HEK293 (cell line): ENCODE data around the gene C16orf74.

Experiments used
- CTCF ChIA-PET: fragments of 350-600 bp; formaldehyde crosslinking; extraction: SDS; loops from one replicate; lab custom pipeline; 2021; ENCODE audit warnings: antibody characterized with exemption; lab: Yijun Ruan, JAX
- POLR2A ChIA-PET: fragments of 300-600 bp; formaldehyde crosslinking; extraction: SDS; loops from one replicate; lab custom pipeline; 2020; ENCODE audit warnings: antibody characterized with exemption, inconsistent platforms; lab: Yijun Ruan, JAX
- H3K27ac ChIP-seq: fragments of 200-500 bp; sonication (Bioruptor generic); 2 replicates; pipeline ENCODE4 v1.5.1; 2014; ENCODE audit warnings: low read depth, low read length, control low read depth, inconsistent platforms; ENCODE audit errors: extremely low read depth
- H3K36me3 ChIP-seq, 2 experiments: fragments of 200-500 bp in 1 of 2; sonication (Bioruptor generic) in 1 of 2; 1 replicate in 1 of 2; 2 replicates in 1 of 2; pipeline ENCODE4 v1.5.1; 2014 to 2017; ENCODE audit warnings: inconsistent platforms in 2 of 2, low read length in 2 of 2; ENCODE audit not compliant: control insufficient read depth in 2 of 2, insufficient read depth in 1 of 2
- H3K4me1 ChIP-seq: fragments of 200-500 bp; sonication (Bioruptor generic); 2 replicates; pipeline ENCODE4 v1.5.1; 2014; ENCODE audit warnings: mild to moderate bottlenecking, low read length, inconsistent platforms; ENCODE audit not compliant: control insufficient read depth, insufficient read depth
- H3K4me3 ChIP-seq: 2 replicates; pipeline ENCODE4 v1.5.1; 2011; ENCODE audit warnings: low read depth, mild to moderate bottlenecking, control low read depth, low read length, moderate library complexity
- H3K9me3 ChIP-seq: fragments of 200-500 bp; sonication (Bioruptor generic); 2 replicates; pipeline ENCODE4 v1.5.1; 2014; ENCODE audit warnings: low read depth, low read length, inconsistent platforms; ENCODE audit not compliant: control insufficient read depth, insufficient read depth
- EGR2 ChIP-seq: fragments of 450-650 bp; formaldehyde crosslinking; IDR thresholded peaks from 2 replicates; pipeline ENCODE4 v1.5.1; 2016; ENCODE audit warnings: low read depth, missing biosample characterization, missing genetic modification characterization
- IKZF3 ChIP-seq: fragments of 450-650 bp; IDR thresholded peaks from 2 replicates; pipeline ENCODE4 v1.5.0; 2018; ENCODE audit warnings: missing biosample characterization, mild to moderate bottlenecking, missing genetic modification characterization, moderate library complexity
- PRDM1 ChIP-seq: fragments of 450-650 bp; formaldehyde crosslinking; IDR thresholded peaks from 2 replicates; pipeline ENCODE4; 2016; ENCODE audit warnings: missing biosample characterization, missing genetic modification characterization
- RBAK ChIP-seq: fragments of 450-650 bp; formaldehyde crosslinking; IDR thresholded peaks from 2 replicates; pipeline ENCODE4 v1.5.1; 2016; ENCODE audit warnings: missing biosample characterization, missing genetic modification characterization
- ZFP41 ChIP-seq: fragments of 450-650 bp; formaldehyde crosslinking; IDR thresholded peaks from 2 replicates; pipeline ENCODE4 v1.5.1; 2016; ENCODE audit warnings: missing biosample characterization, missing genetic modification characterization, borderline replicate concordance
- ZNF140 ChIP-seq: fragments of 450-650 bp; formaldehyde crosslinking; IDR thresholded peaks from 2 replicates; pipeline ENCODE4 v1.5.1; 2016; ENCODE audit warnings: missing biosample characterization, missing genetic modification characterization
- ZNF24 ChIP-seq: fragments of 450-650 bp; formaldehyde crosslinking; IDR thresholded peaks from 2 replicates; pipeline ENCODE4 v1.5.1; 2016; ENCODE audit warnings: missing biosample characterization, missing genetic modification characterization
- ZNF555 ChIP-seq: fragments of 450-650 bp; formaldehyde crosslinking; conservative IDR thresholded peaks from 2 replicates; pipeline ENCODE4 v1.5.1; 2017; ENCODE audit warnings: missing biosample characterization, mild to moderate bottlenecking, missing genetic modification characterization, inconsistent platforms
- ZNF768 ChIP-seq: fragments of 450-650 bp; formaldehyde crosslinking; IDR thresholded peaks from 2 replicates; pipeline ENCODE4 v1.5.1; 2018; ENCODE audit warnings: missing biosample characterization, mild to moderate bottlenecking, missing genetic modification characterization
- ZNF792 ChIP-seq: fragments of 450-650 bp; formaldehyde crosslinking; IDR thresholded peaks from 2 replicates; pipeline ENCODE4 v1.5.1; 2016; ENCODE audit warnings: missing biosample characterization, missing genetic modification characterization
- ZSCAN23 ChIP-seq: fragments of 450-650 bp; formaldehyde crosslinking; IDR thresholded peaks from 2 replicates; pipeline ENCODE4 v1.5.1; 2016; ENCODE audit warnings: missing biosample characterization, missing genetic modification characterization
- TF ChIP-seq, protein P1 (sequence below): IDR thresholded peaks from 2 replicates; pipeline ENCODE4 v1.6.1; 2011; ENCODE audit warnings: mild to moderate bottlenecking, low read depth, low read length, borderline replicate concordance
- TF ChIP-seq, protein P2 (sequence below): fragments of 450-650 bp; IDR thresholded peaks from 2 replicates; pipeline ENCODE4 v1.5.1; 2018; ENCODE audit warnings: missing biosample characterization, mild to moderate bottlenecking, missing genetic modification characterization
- TF ChIP-seq, protein P3 (sequence below): fragments of 450-650 bp; formaldehyde crosslinking; IDR thresholded peaks from 2 replicates; pipeline ENCODE4 v1.5.1; 2016; ENCODE audit warnings: missing biosample characterization, missing genetic modification characterization
- TF ChIP-seq, protein P4 (sequence below): fragments of 450-650 bp; formaldehyde crosslinking; IDR thresholded peaks from 2 replicates; pipeline ENCODE4 v1.5.1; 2016; ENCODE audit warnings: missing biosample characterization, missing genetic modification characterization

The C16orf74 gene

DNA sequence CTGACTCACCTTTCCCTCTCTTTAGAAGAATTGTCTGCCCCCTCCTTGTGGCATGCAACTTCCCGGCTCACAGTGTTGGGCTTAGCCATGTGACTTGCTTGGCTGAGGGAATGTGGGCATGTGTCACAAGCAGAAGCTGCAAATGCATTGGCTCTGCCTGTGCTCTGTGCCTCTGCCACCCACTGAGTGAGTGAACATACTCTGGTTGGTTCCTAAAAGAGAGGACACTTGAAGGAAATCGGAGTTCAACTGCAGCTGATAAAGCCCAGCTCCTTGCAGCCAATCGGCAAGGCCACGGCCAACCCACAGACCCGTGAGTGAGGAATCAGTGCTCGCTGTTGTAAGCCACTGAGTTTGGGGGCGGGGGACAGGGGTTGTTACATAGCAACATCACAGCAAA, 51.3 kb downstream of the C16orf74 start (continued):
- TF ChIP-seq, protein P1, sequence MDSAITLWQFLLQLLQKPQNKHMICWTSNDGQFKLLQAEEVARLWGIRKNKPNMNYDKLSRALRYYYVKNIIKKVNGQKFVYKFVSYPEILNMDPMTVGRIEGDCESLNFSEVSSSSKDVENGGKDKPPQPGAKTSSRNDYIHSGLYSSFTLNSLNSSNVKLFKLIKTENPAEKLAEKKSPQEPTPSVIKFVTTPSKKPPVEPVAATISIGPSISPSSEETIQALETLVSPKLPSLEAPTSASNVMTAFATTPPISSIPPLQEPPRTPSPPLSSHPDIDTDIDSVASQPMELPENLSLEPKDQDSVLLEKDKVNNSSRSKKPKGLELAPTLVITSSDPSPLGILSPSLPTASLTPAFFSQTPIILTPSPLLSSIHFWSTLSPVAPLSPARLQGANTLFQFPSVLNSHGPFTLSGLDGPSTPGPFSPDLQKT = no peak
- TF ChIP-seq, protein P2, sequence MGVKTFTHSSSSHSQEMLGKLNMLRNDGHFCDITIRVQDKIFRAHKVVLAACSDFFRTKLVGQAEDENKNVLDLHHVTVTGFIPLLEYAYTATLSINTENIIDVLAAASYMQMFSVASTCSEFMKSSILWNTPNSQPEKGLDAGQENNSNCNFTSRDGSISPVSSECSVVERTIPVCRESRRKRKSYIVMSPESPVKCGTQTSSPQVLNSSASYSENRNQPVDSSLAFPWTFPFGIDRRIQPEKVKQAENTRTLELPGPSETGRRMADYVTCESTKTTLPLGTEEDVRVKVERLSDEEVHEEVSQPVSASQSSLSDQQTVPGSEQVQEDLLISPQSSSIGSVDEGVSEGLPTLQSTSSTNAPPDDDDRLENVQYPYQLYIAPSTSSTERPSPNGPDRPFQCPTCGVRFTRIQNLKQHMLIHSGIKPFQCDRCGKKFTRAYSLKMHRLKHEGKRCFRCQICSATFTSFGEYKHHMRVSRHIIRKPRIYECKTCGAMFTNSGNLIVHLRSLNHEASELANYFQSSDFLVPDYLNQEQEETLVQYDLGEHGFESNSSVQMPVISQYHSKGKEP = peak; percentile 61; the same call in 1 of the 2 replicates
- TF ChIP-seq EGR2 (peak; percentile 77), RBAK (tag by site-specific recombination) (no peak), IKZF3 (tag by site-specific recombination) (no peak), ZNF555 (tag by site-specific recombination) (no peak), ZFP41 (tag by site-specific recombination) (no peak)

DNA sequence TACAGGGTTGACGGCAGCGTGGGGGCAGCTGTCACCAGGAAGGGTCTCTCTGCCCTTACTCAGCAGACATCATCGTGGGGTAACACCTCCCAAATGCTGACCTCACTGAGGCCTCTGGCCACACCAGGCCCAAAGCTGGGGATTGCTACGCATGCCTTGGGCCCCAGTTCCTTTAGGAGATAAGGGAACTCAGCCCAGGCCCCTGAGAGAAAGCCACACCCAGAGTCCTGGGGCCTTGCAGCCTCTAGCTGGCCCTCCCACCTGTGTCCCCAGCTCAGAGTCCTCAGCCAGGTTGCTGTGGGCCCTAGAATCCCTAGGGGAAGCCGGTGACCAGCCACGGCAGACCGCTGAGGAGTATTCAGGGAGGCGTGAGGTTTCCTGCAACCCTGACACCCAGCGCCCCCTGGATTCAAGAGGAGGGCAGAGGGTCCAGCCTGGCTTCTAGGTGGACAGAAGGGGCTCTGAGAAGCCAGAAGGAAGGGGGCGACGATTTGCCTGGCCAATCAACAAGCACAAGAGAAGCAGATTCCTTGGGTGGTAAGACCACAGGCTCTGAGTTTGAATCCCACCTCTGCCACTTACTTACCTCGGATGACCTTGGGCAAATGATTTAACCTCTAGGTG, 51.8 kb downstream of the C16orf74 start:
- Histone ChIP-seq H3K9me3 (no peaks in the 10 kb centered on the region), H3K4me1 (no peaks in the 10 kb centered on the region), H3K27ac (no peak overlapping the region)
- POLR2A ChIA-PET = no interaction called here
- TF ChIP-seq, protein P3, sequence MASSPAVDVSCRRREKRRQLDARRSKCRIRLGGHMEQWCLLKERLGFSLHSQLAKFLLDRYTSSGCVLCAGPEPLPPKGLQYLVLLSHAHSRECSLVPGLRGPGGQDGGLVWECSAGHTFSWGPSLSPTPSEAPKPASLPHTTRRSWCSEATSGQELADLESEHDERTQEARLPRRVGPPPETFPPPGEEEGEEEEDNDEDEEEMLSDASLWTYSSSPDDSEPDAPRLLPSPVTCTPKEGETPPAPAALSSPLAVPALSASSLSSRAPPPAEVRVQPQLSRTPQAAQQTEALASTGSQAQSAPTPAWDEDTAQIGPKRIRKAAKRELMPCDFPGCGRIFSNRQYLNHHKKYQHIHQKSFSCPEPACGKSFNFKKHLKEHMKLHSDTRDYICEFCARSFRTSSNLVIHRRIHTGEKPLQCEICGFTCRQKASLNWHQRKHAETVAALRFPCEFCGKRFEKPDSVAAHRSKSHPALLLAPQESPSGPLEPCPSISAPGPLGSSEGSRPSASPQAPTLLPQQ (tag by site-specific recombination) = no peak
- no peak for TF ChIP-seq PRDM1
- TF ChIP-seq, protein P4, sequence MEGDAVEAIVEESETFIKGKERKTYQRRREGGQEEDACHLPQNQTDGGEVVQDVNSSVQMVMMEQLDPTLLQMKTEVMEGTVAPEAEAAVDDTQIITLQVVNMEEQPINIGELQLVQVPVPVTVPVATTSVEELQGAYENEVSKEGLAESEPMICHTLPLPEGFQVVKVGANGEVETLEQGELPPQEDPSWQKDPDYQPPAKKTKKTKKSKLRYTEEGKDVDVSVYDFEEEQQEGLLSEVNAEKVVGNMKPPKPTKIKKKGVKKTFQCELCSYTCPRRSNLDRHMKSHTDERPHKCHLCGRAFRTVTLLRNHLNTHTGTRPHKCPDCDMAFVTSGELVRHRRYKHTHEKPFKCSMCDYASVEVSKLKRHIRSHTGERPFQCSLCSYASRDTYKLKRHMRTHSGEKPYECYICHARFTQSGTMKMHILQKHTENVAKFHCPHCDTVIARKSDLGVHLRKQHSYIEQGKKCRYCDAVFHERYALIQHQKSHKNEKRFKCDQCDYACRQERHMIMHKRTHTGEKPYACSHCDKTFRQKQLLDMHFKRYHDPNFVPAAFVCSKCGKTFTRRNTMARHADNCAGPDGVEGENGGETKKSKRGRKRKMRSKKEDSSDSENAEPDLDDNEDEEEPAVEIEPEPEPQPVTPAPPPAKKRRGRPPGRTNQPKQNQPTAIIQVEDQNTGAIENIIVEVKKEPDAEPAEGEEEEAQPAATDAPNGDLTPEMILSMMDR = peak; percentile 15; the same call in 1 of the 2 replicates
- TF ChIP-seq ZNF24 = no peak
- no peak for TF ChIP-seq ZSCAN23 (tag by site-specific recombination)
- no peak for TF ChIP-seq ZNF140 (tag by site-specific recombination)
- TF ChIP-seq, all 188 proteins: peak for 1
- Histone ChIP-seq H3K4me3 (no peak overlapping the region), H3K36me3 (no peaks in the 10 kb centered on the region)
- CTCF ChIA-PET = interaction anchor here (0.5 to 1.4 kb wide), 4 partner anchors 12 to 32 kb away, joined by 3 read pairs; no protein-coding TSS in a partner anchor

DNA sequence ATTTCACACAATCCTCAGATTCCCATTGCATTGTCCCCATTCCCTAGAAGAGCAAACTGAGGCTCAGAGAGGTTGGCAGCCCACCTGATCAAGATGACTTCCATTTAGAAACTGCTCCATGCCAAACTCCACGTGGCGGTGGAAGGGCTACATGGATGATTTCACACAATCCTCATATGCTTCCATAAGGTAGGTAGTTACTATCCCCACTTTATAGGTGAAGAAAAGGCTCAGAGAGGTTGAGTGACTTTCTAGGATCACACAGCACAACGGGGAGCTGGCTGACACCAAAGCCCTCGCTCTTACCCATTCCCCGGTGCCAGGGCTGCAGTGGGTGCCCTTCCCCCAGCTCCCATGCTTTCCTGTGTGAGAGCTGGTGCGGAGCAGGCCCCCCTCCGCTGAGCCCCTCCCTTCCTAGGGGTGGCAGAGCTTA, 52.4 kb downstream of the C16orf74 start:
- no peaks in the 10 kb centered on the region for H3K36me3 ChIP-seq
- no peaks in the 10 kb centered on the region for H3K9me3 ChIP-seq
- CTCF ChIA-PET = interaction anchor here (0.5 to 1.1 kb wide), 3 partner anchors 13 to 32 kb away, joined by 3 read pairs; no protein-coding TSS in a partner anchor
- POLR2A ChIA-PET = no interaction called here
- H3K4me1 ChIP-seq = no peaks in the 10 kb centered on the region
- TF ChIP-seq ZNF768 (tag by site-specific recombination) = peak; percentile 63; the same call in 1 of the 2 replicates
- no peak for TF ChIP-seq ZNF792 (tag by site-specific recombination)
- H3K4me3 ChIP-seq = no peak overlapping the region
- no peak overlapping the region for H3K27ac ChIP-seq
